ENCODE data around the gene NDUFS6. TPM values are rescaled to one million over a fixed set of nuclear protein-coding genes. Genes with fewer than 3 reads are reported as not detected.

NDUFS6 gene
- total and polyA plus RNA-seq, 2 of the 4 experiments (the other 2 are of a cell fraction) = 10.4 to 69.0 TPM

DNA sequence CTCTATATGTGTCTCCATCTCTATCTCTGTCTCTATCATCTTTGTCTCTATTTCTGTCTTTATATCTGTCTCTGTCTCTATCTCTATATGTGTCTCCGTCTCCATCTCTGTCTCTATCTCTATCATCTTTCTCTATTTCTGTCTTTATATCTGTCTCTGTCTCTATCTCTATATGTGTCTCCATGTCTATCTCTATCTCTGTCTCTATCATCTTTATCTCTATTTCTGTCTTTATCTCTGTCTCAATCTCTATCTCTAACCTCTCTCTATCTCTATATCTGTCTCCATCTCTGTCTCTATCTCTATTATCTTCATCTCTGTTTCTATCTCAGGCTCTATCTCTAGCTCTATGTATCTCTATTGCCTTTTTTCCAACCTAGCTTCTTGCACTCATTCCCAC lies 44.5 kb downstream of the NDUFS6 start:
- Histone ChIP-seq H3K79me1 (ENCODE audit: low read depth in 1 of 2, low read length in 2 of 2) (no peaks in the 10 kb centered on the region), H2AK9ac (replicated peaks; ENCODE audit: low read depth, low read length, poor library complexity) (no peak overlapping the region), H2BK5ac (ENCODE audit: low read depth, low read length, poor library complexity, severe bottlenecking) (no peak overlapping the region), H3K4me1 (ENCODE audit: control insufficient read depth, insufficient read depth, low read length) (no peaks in the 10 kb centered on the region), H2AFZ (replicated peaks; ENCODE audit: low read length, poor library complexity) (no peak overlapping the region), H4K20me1 (ENCODE audit: insufficient read depth, low read length) (no peaks in the 10 kb centered on the region), H3K4ac (ENCODE audit: low read depth, low read length) (no peak overlapping the region), H3K4me3 (ENCODE audit: insufficient read depth, low read depth, low read length) (no peak overlapping the region), H3K14ac (replicated peaks; ENCODE audit: low read depth, low read length) (no peak overlapping the region), H3K23ac (ENCODE audit: low read depth, low read length) (no peak overlapping the region), H3K9me3 (ENCODE audit: control insufficient read depth, insufficient read depth, low read length) (no peaks in the 10 kb centered on the region; the same call in 1 of the 2 replicates), H2BK120ac (ENCODE audit: low read depth, low read length) (no peak overlapping the region), H3K9me1 (ENCODE audit: insufficient read depth, low read length) (no peaks in the 10 kb centered on the region), H3K36me3 (ENCODE audit: control insufficient read depth, insufficient read depth, low read length) (no peaks in the 10 kb centered on the region), H4K91ac (ENCODE audit: insufficient read depth, low read depth, low read length) (no peak overlapping the region), H2BK15ac (ENCODE audit: low read depth, low read length) (no peak overlapping the region), H3K4me2 (ENCODE audit: low read depth, low read length) (no peak overlapping the region), H4K5ac (ENCODE audit: low read depth, low read length) (no peak overlapping the region), H3K27me3 (ENCODE audit: control insufficient read depth, insufficient read depth, low read length) (peaks cover 35% of the 10 kb centered on the region), H3K27ac (ENCODE audit: insufficient read depth, low read length) (no peak overlapping the region), H3K9ac (ENCODE audit: low read depth, low read length) (no peak overlapping the region), H2BK20ac (ENCODE audit: low read depth, low read length) (no peak overlapping the region), H3K18ac (ENCODE audit: low read depth, low read length) (no peak overlapping the region), H4K8ac (ENCODE audit: low read depth in 2 of 2, low read length in 2 of 2) (no peak overlapping the region), H3K56ac (ENCODE audit: extremely low read depth, insufficient read depth, low read length) (no peak overlapping the region), H2AK5ac (ENCODE audit: low read depth, low read length) (no peak overlapping the region)
- intact Hi-C loops (cut with micrococcal nuclease) (no loop called here), in situ Hi-C loops (cut with MboI; ENCODE audit: low sequenced_read_pairs) (no loop called here), dilution Hi-C loops (cut with HindIII; ENCODE audit: low sequenced_read_pairs, unreplicated experiment) (no loop called here)
- TF ChIP-seq MAFK (IDR thresholded peaks at IDR 0.05; ENCODE audit: low read depth, low read length) (no peak), RFX5 (IDR thresholded peaks at IDR 0.05; ENCODE audit: low read depth, low read length) (no peak), SMC3 (IDR thresholded peaks at IDR 0.05; ENCODE audit: low read depth, low read length) (no peak), RCOR1 (IDR thresholded peaks at IDR 0.05; ENCODE audit: insufficient replicate concordance, low read length) (no peak), RAD21 (IDR thresholded peaks at IDR 0.05; ENCODE audit: low read length) (no peak), FOS (IDR thresholded peaks at IDR 0.05; ENCODE audit: low read depth, low read length) (no peak), MAZ (IDR thresholded peaks at IDR 0.05; ENCODE audit: borderline replicate concordance, low read depth, low read length) (no peak), CEBPB (IDR thresholded peaks at IDR 0.05; ENCODE audit: low read depth, low read length) (no peak), MXI1 (IDR thresholded peaks at IDR 0.05; ENCODE audit: borderline replicate concordance, low read depth, low read length) (no peak), POLR2A (IDR thresholded peaks at IDR 0.05; ENCODE audit: low read depth, low read length) (no peak), BHLHE40 (IDR thresholded peaks at IDR 0.05; ENCODE audit: low read depth, low read length) (no peak), CHD1 (IDR thresholded peaks at IDR 0.05; ENCODE audit: low read depth, low read length) (no peak)
- TF ChIP-seq, protein P1, sequence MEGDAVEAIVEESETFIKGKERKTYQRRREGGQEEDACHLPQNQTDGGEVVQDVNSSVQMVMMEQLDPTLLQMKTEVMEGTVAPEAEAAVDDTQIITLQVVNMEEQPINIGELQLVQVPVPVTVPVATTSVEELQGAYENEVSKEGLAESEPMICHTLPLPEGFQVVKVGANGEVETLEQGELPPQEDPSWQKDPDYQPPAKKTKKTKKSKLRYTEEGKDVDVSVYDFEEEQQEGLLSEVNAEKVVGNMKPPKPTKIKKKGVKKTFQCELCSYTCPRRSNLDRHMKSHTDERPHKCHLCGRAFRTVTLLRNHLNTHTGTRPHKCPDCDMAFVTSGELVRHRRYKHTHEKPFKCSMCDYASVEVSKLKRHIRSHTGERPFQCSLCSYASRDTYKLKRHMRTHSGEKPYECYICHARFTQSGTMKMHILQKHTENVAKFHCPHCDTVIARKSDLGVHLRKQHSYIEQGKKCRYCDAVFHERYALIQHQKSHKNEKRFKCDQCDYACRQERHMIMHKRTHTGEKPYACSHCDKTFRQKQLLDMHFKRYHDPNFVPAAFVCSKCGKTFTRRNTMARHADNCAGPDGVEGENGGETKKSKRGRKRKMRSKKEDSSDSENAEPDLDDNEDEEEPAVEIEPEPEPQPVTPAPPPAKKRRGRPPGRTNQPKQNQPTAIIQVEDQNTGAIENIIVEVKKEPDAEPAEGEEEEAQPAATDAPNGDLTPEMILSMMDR (conservative IDR thresholded peaks at IDR 0.05; ENCODE audit: low read depth, low read length) = no peak
- TF ChIP-seq, protein P2, sequence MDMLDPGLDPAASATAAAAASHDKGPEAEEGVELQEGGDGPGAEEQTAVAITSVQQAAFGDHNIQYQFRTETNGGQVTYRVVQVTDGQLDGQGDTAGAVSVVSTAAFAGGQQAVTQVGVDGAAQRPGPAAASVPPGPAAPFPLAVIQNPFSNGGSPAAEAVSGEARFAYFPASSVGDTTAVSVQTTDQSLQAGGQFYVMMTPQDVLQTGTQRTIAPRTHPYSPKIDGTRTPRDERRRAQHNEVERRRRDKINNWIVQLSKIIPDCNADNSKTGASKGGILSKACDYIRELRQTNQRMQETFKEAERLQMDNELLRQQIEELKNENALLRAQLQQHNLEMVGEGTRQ (IDR thresholded peaks at IDR 0.05; ENCODE audit: low read depth, low read length) = no peak
- TF ChIP-seq, protein P3, sequence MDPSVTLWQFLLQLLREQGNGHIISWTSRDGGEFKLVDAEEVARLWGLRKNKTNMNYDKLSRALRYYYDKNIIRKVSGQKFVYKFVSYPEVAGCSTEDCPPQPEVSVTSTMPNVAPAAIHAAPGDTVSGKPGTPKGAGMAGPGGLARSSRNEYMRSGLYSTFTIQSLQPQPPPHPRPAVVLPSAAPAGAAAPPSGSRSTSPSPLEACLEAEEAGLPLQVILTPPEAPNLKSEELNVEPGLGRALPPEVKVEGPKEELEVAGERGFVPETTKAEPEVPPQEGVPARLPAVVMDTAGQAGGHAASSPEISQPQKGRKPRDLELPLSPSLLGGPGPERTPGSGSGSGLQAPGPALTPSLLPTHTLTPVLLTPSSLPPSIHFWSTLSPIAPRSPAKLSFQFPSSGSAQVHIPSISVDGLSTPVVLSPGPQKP (IDR thresholded peaks at IDR 0.05; ENCODE audit: borderline replicate concordance, low read depth, low read length) = no peak
- ChIA-PET CTCF (no interaction called here), POLR2A (ENCODE audit: unreplicated experiment) (no interaction called here)
- no TSS peak for BruUV-seq (replicated peaks)
- no peak for DNase-seq
- no peak for ATAC-seq (ENCODE audit: low read depth)
- 88% methylated on average over 1 of the region's 1 CpG; no CpG with 5 or more reads in 1 of the 2 experiments for WGBS, 2 experiments (ENCODE audit: extremely low coverage in 2 of 2, insufficient read length in 1 of 2)

Data from IMR-90 (cell line).